Adipocyte (in vitro differentiated cells): Measurements from ENCODE around the gene ZNF136.

Experiments
- DNase-seq: peaks from one replicate; pipeline ENCODE4 v3.0.0-alpha.2; 2015; ENCODE audit warnings: low read depth
- H3K27me3 ChIP-seq: replicated peaks from 2 replicates; pipeline ENCODE4 v1.7.0; 2013; ENCODE audit warnings: mild to moderate bottlenecking, low read length, moderate library complexity; ENCODE audit not compliant: control insufficient read depth, insufficient read depth
- H3K36me3 ChIP-seq: 2 replicates; pipeline ENCODE4 v1.7.0; 2013; ENCODE audit warnings: low read length, mild to moderate bottlenecking, moderate library complexity; ENCODE audit not compliant: control insufficient read depth, insufficient read depth, severe bottlenecking
- H3K4me1 ChIP-seq: 2 replicates; pipeline ENCODE4 v1.7.0; 2013; ENCODE audit warnings: mild to moderate bottlenecking, low read length, moderate library complexity; ENCODE audit not compliant: control insufficient read depth, insufficient read depth
- H3K4me3 ChIP-seq: 2 replicates; pipeline ENCODE4 v1.7.0; 2013; ENCODE audit warnings: mild to moderate bottlenecking, low read length, moderate library complexity
- H3K9ac ChIP-seq: 2 replicates; pipeline ENCODE4 v1.7.0; 2013; ENCODE audit warnings: mild to moderate bottlenecking, low read length, moderate library complexity
- H3K9me3 ChIP-seq: 2 replicates; pipeline ENCODE4 v1.7.0; 2013; ENCODE audit warnings: mild to moderate bottlenecking, low read length, moderate library complexity; ENCODE audit not compliant: control insufficient read depth

Gene ZNF136

DNA sequence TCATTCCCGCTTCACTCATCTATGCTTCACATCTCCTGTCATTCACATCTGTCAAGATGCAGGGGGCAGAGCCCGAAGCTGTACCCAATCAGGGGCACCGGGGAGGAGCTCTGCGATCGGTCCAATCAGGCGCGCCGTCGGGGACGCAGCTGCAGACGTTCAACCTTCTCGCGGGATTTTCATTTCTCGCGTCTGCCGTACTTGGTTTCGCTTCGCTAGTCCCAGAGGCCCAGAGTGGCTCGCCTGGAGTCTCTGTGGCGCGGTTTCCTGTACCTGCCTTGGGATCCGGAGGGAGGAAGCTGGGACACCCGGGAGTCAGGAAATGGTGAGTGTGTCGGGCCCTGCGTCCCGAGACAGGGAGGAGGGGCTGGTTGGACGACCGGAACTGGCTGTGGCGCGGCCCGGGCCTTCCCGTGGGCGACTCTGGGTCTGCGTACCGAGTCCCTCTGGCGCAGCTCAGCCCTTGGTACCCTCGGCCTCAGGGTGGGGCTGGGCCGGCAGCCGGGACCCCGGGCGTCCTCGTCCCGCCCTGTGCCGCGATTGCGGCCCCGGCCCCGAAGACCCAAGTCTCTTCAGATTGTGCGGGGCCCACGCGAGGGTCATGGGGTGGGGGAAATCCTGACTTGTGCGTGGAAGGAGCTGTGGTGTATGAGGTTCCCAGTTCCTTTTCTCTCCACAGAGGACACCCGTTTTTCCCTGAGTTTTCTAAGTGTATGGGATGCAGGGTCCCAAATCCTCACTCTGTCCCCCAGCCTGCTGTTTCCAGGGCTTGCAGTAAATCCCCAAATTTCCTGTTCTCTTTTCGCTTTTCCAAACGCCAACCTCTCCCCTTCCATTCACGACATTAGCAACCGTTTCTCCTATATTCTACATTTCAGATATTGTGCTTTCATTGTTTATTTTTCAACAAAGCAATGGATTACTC lies at the start of gene ZNF136:
ZNF136 (plus strand) TSS at position 215 of the 925 bp plus-strand sequence; CDS start at position 323, 108 bp downstream.
- DNase-seq = peak; percentile 99
- peaks cover 24% of the 10 kb centered on the region for H3K4me1 ChIP-seq
- H3K4me3 ChIP-seq = peak within 1 kb of the TSS; percentile 89
- no peaks in the 10 kb centered on the region for H3K27me3 ChIP-seq
- peak within 1 kb of the TSS; percentile 90 for H3K9ac ChIP-seq
- peaks cover 6% of the 10 kb centered on the region for H3K36me3 ChIP-seq
- H3K9me3 ChIP-seq = no peaks in the 10 kb centered on the region

DNA sequence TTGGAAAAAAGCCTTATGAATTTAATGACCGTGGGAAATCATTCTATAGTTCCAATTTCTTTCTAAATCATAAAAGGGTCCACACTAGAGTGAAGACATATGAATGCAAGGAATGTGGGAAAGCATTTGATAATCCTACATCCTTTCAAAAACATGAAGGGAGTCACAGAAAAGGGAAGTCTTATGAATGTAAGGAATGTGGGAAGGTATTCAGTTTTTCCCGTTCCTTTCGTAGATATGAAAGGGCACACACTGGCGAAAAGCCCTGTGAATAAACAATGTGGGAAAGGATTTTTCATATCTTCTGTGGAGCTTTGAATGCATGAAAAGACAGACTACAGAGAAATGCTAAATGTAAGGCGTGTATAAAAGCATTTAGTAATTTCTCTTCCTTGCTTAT lies 49.8 kb upstream of the ZNF136 start:
- H3K9me3 ChIP-seq = peaks cover 30% of the 10 kb centered on the region
- peak overlapping the region; percentile 33 for H3K4me3 ChIP-seq
- no peaks in the 10 kb centered on the region for H3K27me3 ChIP-seq

DNA sequence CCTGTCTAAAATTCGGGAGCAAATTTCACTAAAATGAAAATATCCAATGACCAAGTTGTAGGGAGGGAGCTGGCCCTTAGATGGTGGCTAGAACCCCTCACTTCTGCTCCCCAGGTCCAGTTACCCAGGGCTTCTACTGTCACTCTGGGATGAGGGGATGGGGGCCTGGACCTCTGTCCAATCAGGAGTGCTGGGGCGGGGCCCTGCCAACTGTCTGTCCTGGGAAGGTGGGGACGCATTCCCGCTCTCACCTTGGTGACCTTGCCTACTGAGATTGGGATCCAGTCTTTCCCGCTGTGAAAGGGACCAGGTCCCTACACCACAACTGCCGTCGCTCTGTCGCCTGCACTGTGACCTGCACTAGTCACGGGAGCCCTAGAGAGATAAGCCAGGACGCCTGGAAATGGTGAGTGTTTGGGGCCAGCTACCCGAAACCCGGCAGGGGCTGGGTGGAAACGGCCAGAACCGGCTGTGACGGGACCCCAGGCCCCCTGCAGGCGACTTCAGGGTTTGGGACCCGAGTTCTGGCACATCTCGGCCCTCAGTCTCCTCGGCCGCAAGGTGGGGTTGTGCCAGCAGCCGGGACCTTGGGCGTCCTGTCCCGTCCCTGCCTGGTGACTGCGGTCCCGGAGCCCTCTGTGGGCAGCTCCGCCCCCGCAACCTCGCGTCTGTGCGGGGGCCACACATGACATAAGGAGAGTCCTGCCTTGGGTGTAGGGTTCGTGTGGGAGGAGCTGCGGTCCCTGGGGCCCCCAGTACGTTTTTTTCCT lies 45.5 kb upstream of the ZNF136 start:
- peaks cover 12% of the 10 kb centered on the region for H3K36me3 ChIP-seq
- DNase-seq = no peak
- no peaks in the 10 kb centered on the region for H3K27me3 ChIP-seq
- H3K9me3 ChIP-seq = peaks cover 13% of the 10 kb centered on the region
- no peaks in the 10 kb centered on the region for H3K4me1 ChIP-seq
- H3K9ac ChIP-seq = no peak overlapping the region
- no peak overlapping the region for H3K4me3 ChIP-seq

More for the DNA sequence above, 49.8 kb upstream of the ZNF136 start:
- no peaks in the 10 kb centered on the region for H3K4me1 ChIP-seq
- peaks cover 36% of the 10 kb centered on the region for H3K36me3 ChIP-seq
- no peak overlapping the region for H3K9ac ChIP-seq
- no peak for DNase-seq

DNA sequence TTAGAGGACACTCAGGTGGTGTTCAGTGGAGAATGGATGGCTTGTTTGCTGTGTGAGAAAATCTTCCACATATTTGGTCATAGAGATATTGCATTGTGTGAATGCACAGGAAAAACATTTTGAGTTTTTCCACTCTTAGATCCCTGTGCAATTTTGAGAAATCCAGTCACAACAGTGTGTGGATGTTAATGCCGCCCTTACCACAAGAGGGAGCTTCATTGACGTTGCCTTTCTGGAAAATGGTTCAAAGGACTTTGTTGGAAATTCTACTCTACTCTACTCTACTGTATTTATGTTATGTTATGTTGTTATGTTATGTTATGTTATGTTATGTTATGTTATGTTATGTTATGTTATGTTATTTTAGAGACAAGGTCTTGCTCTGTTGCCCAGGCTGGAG lies 36.2 kb upstream of the ZNF136 start:
- Histone ChIP-seq H3K9me3 (peaks cover 7% of the 10 kb centered on the region), H3K36me3 (peaks cover 12% of the 10 kb centered on the region), H3K27me3 (no peaks in the 10 kb centered on the region), H3K4me1 (no peaks in the 10 kb centered on the region), H3K4me3 (no peak overlapping the region), H3K9ac (no peak overlapping the region)
- DNase-seq = peak; percentile 26

GRCh38 chr19:12133069-12133468 lies 29.8 kb upstream of the ZNF136 start:
- no peaks in the 10 kb centered on the region for H3K27me3 ChIP-seq
- H3K9me3 ChIP-seq = peaks cover 46% of the 10 kb centered on the region
- no peak overlapping the region for H3K9ac ChIP-seq
- H3K4me1 ChIP-seq = no peaks in the 10 kb centered on the region
- peak; percentile 1 for DNase-seq
- peak overlapping the region; percentile 68 for H3K4me3 ChIP-seq
- peaks cover 58% of the 10 kb centered on the region for H3K36me3 ChIP-seq

DNA sequence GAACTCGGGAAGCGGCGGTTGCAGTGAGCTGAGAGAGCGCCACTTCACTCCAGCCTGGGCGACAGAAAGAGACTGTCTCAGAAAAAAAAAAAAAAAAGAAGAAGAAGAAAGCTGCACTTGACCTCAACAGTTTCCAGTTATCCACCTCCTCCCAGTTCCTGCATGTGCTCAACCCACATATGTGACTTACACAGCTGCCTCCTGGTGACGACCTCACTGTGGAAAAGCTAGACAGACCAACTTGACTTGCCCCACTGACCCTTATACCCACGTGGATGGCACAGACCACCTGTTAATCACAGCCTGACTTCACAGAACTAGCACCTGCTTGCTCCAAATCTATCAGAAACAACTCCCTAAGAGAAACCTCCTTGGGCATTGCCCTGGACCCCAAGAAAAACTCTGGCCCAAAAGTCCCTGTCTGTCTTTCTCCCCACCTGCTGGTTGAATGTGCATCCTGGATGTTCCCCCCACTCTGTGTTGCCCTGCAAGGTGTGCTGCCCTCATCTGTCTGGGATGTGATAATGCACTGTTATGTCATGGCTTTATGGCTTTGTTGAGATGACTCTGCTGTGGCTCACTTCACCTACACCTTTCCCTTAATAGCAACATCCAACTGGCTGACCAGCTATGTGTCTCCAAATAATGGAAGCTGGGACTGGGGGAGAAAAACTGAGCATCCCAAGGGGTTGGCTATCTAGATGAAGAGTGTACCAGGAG lies 25.5 kb upstream of the ZNF136 start:
- peaks cover 33% of the 10 kb centered on the region for H3K9me3 ChIP-seq
- no peak for DNase-seq
- H3K27me3 ChIP-seq = no peaks in the 10 kb centered on the region
- H3K9ac ChIP-seq = no peak overlapping the region
- H3K4me1 ChIP-seq = peaks cover 18% of the 10 kb centered on the region
- peaks cover 45% of the 10 kb centered on the region for H3K36me3 ChIP-seq
- no peak overlapping the region for H3K4me3 ChIP-seq

- Histone ChIP-seq H3K27me3 (no peaks in the 10 kb centered on the region), H3K4me1 (peaks cover 18% of the 10 kb centered on the region), H3K36me3 (peaks cover 32% of the 10 kb centered on the region), H3K9me3 (peaks cover 14% of the 10 kb centered on the region), H3K4me3 (peak overlapping the region; percentile 97), H3K9ac (peak overlapping the region; percentile 88)
- DNase-seq = peak; percentile 52
Measured at GRCh38 chr19:12139269-12139668, 23.6 kb upstream of the ZNF136 start.

- Histone ChIP-seq H3K4me3 (peak within 1 kb of the TSS; percentile 97), H3K27me3 (no peaks in the 10 kb centered on the region), H3K9ac (peak within 1 kb of the TSS; percentile 88), H3K4me1 (peaks cover 18% of the 10 kb centered on the region), H3K9me3 (peaks cover 11% of the 10 kb centered on the region), H3K36me3 (peaks cover 30% of the 10 kb centered on the region)
- DNase-seq = peak; percentile 99
Measured at GRCh38 chr19:12139885-12140544, 22.9 kb upstream of the ZNF136 start, which contains the start of gene ZNF20. Gene ZNF20, minus strand, starts transcription at chr19:12140350. Its CDS starts 168 bp downstream, at chr19:12140182.

- Histone ChIP-seq H3K4me3 (peak overlapping the region; percentile 97), H3K4me1 (peaks cover 18% of the 10 kb centered on the region), H3K9me3 (peaks cover 12% of the 10 kb centered on the region), H3K9ac (peak overlapping the region; percentile 64), H3K36me3 (peaks cover 30% of the 10 kb centered on the region), H3K27me3 (no peaks in the 10 kb centered on the region)
- DNase-seq = peak; percentile 94
Measured at GRCh38 chr19:12140545-12141404, 22.1 kb upstream of the ZNF136 start.

DNA sequence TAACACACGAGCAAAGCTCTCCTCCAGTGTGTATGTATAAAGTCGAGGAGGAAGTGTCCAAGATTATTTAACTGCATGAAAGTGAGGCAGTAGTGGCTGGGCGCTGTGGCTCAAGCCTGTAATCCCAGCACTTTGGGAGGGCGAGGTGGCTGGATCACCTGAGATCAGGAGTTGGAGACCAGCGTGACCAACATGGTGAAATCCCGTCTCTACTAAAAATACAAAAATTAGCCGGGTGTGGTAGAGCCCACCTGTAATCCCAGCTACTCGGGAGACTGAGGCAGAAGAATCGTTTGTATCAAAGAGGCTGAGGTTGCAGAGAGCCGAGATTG lies 21.5 kb upstream of the ZNF136 start:
- H3K36me3 ChIP-seq = peaks cover 33% of the 10 kb centered on the region
- H3K9me3 ChIP-seq = peaks cover 17% of the 10 kb centered on the region

More for the DNA sequence above, 21.5 kb upstream of the ZNF136 start:
- Histone ChIP-seq H3K4me1 (peaks cover 18% of the 10 kb centered on the region), H3K27me3 (no peaks in the 10 kb centered on the region), H3K9ac (no peak overlapping the region), H3K4me3 (no peak overlapping the region)
- no peak for DNase-seq
